ENCODE measurements around the gene FAR2.

GRCh38 chr12:29304388-29304787 lies 155.3 kb downstream of the FAR2 start:
- TF ChIP-seq EZH2 (IDR thresholded peaks at IDR 0.05; ENCODE audit: insufficient read depth, poor library complexity, severe bottlenecking) = no peak
- TF ChIP-seq EZH2phosphoT487 (IDR thresholded peaks at IDR 0.05; ENCODE audit: insufficient read depth, low read depth) = no peak
